NCI-H460 (cell line): ENCODE data around the gene GAB4. TPM values are rescaled to one million over a fixed set of nuclear protein-coding genes. Genes with fewer than 3 reads are reported as not detected.

Source experiments
- DNase-seq: peaks from one replicate; pipeline ENCODE4 v3.0.0-alpha.2; 2016; ENCODE audit warnings: low read depth; ENCODE audit errors: extremely low read depth
- total RNA-seq: library from RNA; depleted of rRNA; stranded (reverse); fragments of >200 nt; shearing (Covaris generic); gene quantifications from 2 replicates; pipeline ENCODE4 v1.2.3, GENCODE V29; 2014

GAB4 gene
- total RNA-seq, 1 experiment from 2014 or later = not detected

GRCh38 chr22:16989915-16990314, 18.1 kb downstream of the GAB4 start:
- DNase-seq = no peak

GRCh38 chr22:16988257-16988656, 19.8 kb downstream of the GAB4 start:
- no peak for DNase-seq

- no peak for DNase-seq
Measured at GRCh38 chr22:16987822-16988221, 20.2 kb downstream of the GAB4 start.

- no peak for DNase-seq
Measured at GRCh38 chr22:16975155-16975885, 32.7 kb downstream of the GAB4 start.

GRCh38 chr22:16974298-16975084, 33.5 kb downstream of the GAB4 start:
- no peak for DNase-seq

GRCh38 chr22:16973591-16974297, 34.3 kb downstream of the GAB4 start:
- no peak for DNase-seq

- DNase-seq = no peak
Measured at GRCh38 chr22:16972311-16972710, 35.7 kb downstream of the GAB4 start.

- no peak for DNase-seq
Measured at GRCh38 chr22:16970446-16970845, 37.6 kb downstream of the GAB4 start.

- DNase-seq = no peak
Measured at GRCh38 chr22:16969508-16970327, 38.3 kb downstream of the GAB4 start.

GRCh38 chr22:16968218-16968595, 39.8 kb downstream of the GAB4 start:
- DNase-seq = no peak

- DNase-seq = no peak
Measured at GRCh38 chr22:16967453-16968217, 40.4 kb downstream of the GAB4 start.

- DNase-seq = no peak
Measured at GRCh38 chr22:16966251-16966650, 41.8 kb downstream of the GAB4 start.

- no peak for DNase-seq
Measured at GRCh38 chr22:16965560-16965959, 42.5 kb downstream of the GAB4 start.

- no peak for DNase-seq
Measured at GRCh38 chr22:16965083-16965482, 42.9 kb downstream of the GAB4 start.

- no peak for DNase-seq
Measured at GRCh38 chr22:16964366-16964765, 43.7 kb downstream of the GAB4 start.

GRCh38 chr22:16963189-16963945, 44.7 kb downstream of the GAB4 start:
- DNase-seq = no peak

GRCh38 chr22:16962501-16962900, 45.5 kb downstream of the GAB4 start:
- no peak for DNase-seq

- no peak for DNase-seq
Measured at GRCh38 chr22:16961477-16962186, 46.4 kb downstream of the GAB4 start.

- DNase-seq = no peak
Measured at GRCh38 chr22:16960884-16961249, 47.2 kb downstream of the GAB4 start.
